WTC11 (cell line): ENCODE data around the gene IGLL5.

Experiments used
- AFF4 ChIP-seq: sonication (generic); formaldehyde crosslinking; IDR thresholded peaks from 2 replicates; pipeline ENCODE4 v1.8.1; 2023; ENCODE audit warnings: mild to moderate bottlenecking, missing genetic modification reagents, borderline replicate concordance
- ATF2 ChIP-seq: sonication (generic); formaldehyde crosslinking; IDR thresholded peaks from 2 replicates; pipeline ENCODE4 v1.8.1; 2022; ENCODE audit warnings: low read depth, missing genetic modification reagents, borderline replicate concordance
- CTCF ChIP-seq: fragments of 200-600 bp; IDR thresholded peaks from 2 replicates; pipeline ENCODE4 v1.8.0; 2022; ENCODE audit warnings: antibody characterized with exemption
- EMX1 ChIP-seq: fragments of 250-450 bp; sonication (Bioruptor Pico); IDR thresholded peaks from 2 replicates; pipeline ENCODE4 v1.8.0; 2021; ENCODE audit warnings: mild to moderate bottlenecking
- ESRRA ChIP-seq: sonication (generic); formaldehyde crosslinking; IDR thresholded peaks from 2 replicates; pipeline ENCODE4 v1.8.1; 2022; ENCODE audit warnings: mild to moderate bottlenecking, missing genetic modification reagents, borderline replicate concordance
- MAX ChIP-seq: sonication (generic); formaldehyde crosslinking; IDR thresholded peaks from 2 replicates; pipeline ENCODE4 v1.8.0; 2022; ENCODE audit warnings: mild to moderate bottlenecking, missing genetic modification reagents
- NR3C1 ChIP-seq: sonication (generic); formaldehyde crosslinking; conservative IDR thresholded peaks from 2 replicates; pipeline ENCODE4 v1.8.1; 2023; ENCODE audit warnings: low read depth, mild to moderate bottlenecking, missing genetic modification reagents
- SP1 ChIP-seq: sonication (generic); formaldehyde crosslinking; conservative IDR thresholded peaks from 2 replicates; pipeline ENCODE4 v1.8.1; 2022; ENCODE audit warnings: missing genetic modification reagents
- TP53 ChIP-seq: sonication (generic); formaldehyde crosslinking; IDR thresholded peaks from 2 replicates; pipeline ENCODE4 v1.8.1; 2023; ENCODE audit warnings: mild to moderate bottlenecking, missing genetic modification reagents
- ZNF121 ChIP-seq: sonication (generic); formaldehyde crosslinking; IDR thresholded peaks from 2 replicates; pipeline ENCODE4 v1.8.0; 2023; ENCODE audit warnings: missing genetic modification reagents
- ZNF138 ChIP-seq: sonication (generic); formaldehyde crosslinking; conservative IDR thresholded peaks from 2 replicates; pipeline ENCODE4 v1.8.1; 2022; ENCODE audit warnings: mild to moderate bottlenecking, moderate library complexity, missing genetic modification reagents
- ZNF232 ChIP-seq: sonication (generic); formaldehyde crosslinking; IDR thresholded peaks from 2 replicates; pipeline ENCODE4 v1.8.0; 2022; ENCODE audit warnings: mild to moderate bottlenecking, missing genetic modification reagents

GRCh38 chr22:22882033-22882717 lies 5.4 kb upstream of the IGLL5 start:
- no peak for TF ChIP-seq SP1 (CRISPR knock-in tag)
- TF ChIP-seq TP53 (CRISPR knock-in tag), result no peak
- no peak for TF ChIP-seq CTCF
- TF ChIP-seq MAX (CRISPR knock-in tag), result no peak
- TF ChIP-seq ATF2 (CRISPR knock-in tag), result no peak
- no peak for TF ChIP-seq NR3C1
- TF ChIP-seq ZNF232 (CRISPR knock-in tag), result no peak
- no peak for TF ChIP-seq AFF4 (CRISPR knock-in tag)
- no peak for TF ChIP-seq ESRRA (CRISPR knock-in tag)
- no peak for TF ChIP-seq EMX1 (CRISPR knock-in tag)
- TF ChIP-seq ZNF138, result no peak
- no peak for TF ChIP-seq ZNF121
